ENCODE data around the gene SRCIN1.

DNA sequence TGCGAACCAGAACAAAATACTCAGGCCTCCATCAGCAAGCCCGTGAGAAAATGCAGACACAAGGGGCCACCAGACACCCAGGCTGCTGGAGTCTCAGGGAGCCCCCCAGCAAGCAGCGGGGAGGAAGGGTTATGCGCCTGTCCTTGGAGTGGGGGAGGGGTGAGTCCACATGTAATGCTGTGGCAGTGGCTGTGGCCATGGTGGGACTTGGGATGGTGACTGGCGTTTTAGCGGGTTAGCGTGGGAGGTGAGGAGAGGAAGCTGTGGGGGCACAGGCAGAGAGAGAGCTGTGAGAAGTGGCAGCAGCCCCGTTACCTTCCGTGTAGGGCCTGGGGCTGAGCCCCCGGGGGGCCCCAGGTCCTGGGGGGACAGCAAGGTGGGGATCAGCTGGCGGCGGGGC, 58.3 kb downstream of the SRCIN1 start:
- TF ChIP-seq HNF4G (IDR thresholded peaks at IDR 0.05), result no peak
- TF ChIP-seq, protein P1, sequence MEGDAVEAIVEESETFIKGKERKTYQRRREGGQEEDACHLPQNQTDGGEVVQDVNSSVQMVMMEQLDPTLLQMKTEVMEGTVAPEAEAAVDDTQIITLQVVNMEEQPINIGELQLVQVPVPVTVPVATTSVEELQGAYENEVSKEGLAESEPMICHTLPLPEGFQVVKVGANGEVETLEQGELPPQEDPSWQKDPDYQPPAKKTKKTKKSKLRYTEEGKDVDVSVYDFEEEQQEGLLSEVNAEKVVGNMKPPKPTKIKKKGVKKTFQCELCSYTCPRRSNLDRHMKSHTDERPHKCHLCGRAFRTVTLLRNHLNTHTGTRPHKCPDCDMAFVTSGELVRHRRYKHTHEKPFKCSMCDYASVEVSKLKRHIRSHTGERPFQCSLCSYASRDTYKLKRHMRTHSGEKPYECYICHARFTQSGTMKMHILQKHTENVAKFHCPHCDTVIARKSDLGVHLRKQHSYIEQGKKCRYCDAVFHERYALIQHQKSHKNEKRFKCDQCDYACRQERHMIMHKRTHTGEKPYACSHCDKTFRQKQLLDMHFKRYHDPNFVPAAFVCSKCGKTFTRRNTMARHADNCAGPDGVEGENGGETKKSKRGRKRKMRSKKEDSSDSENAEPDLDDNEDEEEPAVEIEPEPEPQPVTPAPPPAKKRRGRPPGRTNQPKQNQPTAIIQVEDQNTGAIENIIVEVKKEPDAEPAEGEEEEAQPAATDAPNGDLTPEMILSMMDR (IDR thresholded peaks at IDR 0.05; ENCODE audit: low read depth, low read length, missing input control), result no peak
- no peak for TF ChIP-seq RAD21 (IDR thresholded peaks at IDR 0.05)
- TF ChIP-seq, protein P2, sequence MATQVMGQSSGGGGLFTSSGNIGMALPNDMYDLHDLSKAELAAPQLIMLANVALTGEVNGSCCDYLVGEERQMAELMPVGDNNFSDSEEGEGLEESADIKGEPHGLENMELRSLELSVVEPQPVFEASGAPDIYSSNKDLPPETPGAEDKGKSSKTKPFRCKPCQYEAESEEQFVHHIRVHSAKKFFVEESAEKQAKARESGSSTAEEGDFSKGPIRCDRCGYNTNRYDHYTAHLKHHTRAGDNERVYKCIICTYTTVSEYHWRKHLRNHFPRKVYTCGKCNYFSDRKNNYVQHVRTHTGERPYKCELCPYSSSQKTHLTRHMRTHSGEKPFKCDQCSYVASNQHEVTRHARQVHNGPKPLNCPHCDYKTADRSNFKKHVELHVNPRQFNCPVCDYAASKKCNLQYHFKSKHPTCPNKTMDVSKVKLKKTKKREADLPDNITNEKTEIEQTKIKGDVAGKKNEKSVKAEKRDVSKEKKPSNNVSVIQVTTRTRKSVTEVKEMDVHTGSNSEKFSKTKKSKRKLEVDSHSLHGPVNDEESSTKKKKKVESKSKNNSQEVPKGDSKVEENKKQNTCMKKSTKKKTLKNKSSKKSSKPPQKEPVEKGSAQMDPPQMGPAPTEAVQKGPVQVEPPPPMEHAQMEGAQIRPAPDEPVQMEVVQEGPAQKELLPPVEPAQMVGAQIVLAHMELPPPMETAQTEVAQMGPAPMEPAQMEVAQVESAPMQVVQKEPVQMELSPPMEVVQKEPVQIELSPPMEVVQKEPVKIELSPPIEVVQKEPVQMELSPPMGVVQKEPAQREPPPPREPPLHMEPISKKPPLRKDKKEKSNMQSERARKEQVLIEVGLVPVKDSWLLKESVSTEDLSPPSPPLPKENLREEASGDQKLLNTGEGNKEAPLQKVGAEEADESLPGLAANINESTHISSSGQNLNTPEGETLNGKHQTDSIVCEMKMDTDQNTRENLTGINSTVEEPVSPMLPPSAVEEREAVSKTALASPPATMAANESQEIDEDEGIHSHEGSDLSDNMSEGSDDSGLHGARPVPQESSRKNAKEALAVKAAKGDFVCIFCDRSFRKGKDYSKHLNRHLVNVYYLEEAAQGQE (IDR thresholded peaks at IDR 0.05), result no peak
- no peak for TF ChIP-seq TAF1 (conservative IDR thresholded peaks at IDR 0.05)
- TF ChIP-seq, protein P3, sequence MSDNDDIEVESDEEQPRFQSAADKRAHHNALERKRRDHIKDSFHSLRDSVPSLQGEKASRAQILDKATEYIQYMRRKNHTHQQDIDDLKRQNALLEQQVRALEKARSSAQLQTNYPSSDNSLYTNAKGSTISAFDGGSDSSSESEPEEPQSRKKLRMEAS (IDR thresholded peaks at IDR 0.05), result no peak
- TF ChIP-seq YY1 (IDR thresholded peaks at IDR 0.05), result no peak
- TF ChIP-seq, protein P4, sequence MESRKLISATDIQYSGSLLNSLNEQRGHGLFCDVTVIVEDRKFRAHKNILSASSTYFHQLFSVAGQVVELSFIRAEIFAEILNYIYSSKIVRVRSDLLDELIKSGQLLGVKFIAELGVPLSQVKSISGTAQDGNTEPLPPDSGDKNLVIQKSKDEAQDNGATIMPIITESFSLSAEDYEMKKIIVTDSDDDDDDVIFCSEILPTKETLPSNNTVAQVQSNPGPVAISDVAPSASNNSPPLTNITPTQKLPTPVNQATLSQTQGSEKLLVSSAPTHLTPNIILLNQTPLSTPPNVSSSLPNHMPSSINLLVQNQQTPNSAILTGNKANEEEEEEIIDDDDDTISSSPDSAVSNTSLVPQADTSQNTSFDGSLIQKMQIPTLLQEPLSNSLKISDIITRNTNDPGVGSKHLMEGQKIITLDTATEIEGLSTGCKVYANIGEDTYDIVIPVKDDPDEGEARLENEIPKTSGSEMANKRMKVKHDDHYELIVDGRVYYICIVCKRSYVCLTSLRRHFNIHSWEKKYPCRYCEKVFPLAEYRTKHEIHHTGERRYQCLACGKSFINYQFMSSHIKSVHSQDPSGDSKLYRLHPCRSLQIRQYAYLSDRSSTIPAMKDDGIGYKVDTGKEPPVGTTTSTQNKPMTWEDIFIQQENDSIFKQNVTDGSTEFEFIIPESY (IDR thresholded peaks at IDR 0.05), result no peak
- TF ChIP-seq NR2F2 (IDR thresholded peaks at IDR 0.05), result no peak
- TF ChIP-seq JUND (IDR thresholded peaks at IDR 0.05), result no peak
